ENCODE data around the gene ANK3. TPM values are rescaled to one million over a fixed set of nuclear protein-coding genes. Genes with fewer than 3 reads are reported as not detected.

The ANK3 gene
- total and polyA plus RNA-seq, 3 donors from 2014 or later: 23.5 to 39.9 (median 38.6) TPM

- Histone ChIP-seq H3K36me3 (ENCODE audit: low read depth, missing control alignments) (no peaks in the 10 kb centered on the region), H3K27me3 (no peaks in the 10 kb centered on the region), H3K4me3 (no peak overlapping the region), H3K4me1 (no peaks in the 10 kb centered on the region), H3K9me3 (no peaks in the 10 kb centered on the region), H3K27ac (no peak overlapping the region)
- no peak for DNase-seq
- TF ChIP-seq CTCF (IDR thresholded peaks at IDR 0.05): no peak
- intact Hi-C loops (cut with DNase I; ENCODE audit: low total_unique reads): no loop called here
- WGBS, 2 donors: 77 to 80% methylated on average over 3 of the region's 3 CpGs
Measured at GRCh38 chr10:60262647-60263126, 127.0 kb downstream of the ANK3 start.

- no peaks in the 10 kb centered on the region for H3K4me1 ChIP-seq
- no peaks in the 10 kb centered on the region for H3K36me3 ChIP-seq (ENCODE audit: low read depth, missing control alignments)
- no peak overlapping the region for H3K4me3 ChIP-seq
- no peak for TF ChIP-seq POLR2A (IDR thresholded peaks at IDR 0.05)
- TF ChIP-seq CTCF (IDR thresholded peaks at IDR 0.05): no peak
- no peaks in the 10 kb centered on the region for H3K27me3 ChIP-seq
- intact Hi-C loops (cut with DNase I; ENCODE audit: low total_unique reads): no loop called here
- H3K27ac ChIP-seq: no peak overlapping the region
- no peak for DNase-seq
- 81 to 87% methylated on average over 3 of the region's 3 CpGs for WGBS, 2 donors
- no peaks in the 10 kb centered on the region for H3K9me3 ChIP-seq
Measured at GRCh38 chr10:60260321-60260720, 129.4 kb downstream of the ANK3 start.

- no peak for TF ChIP-seq POLR2A (IDR thresholded peaks at IDR 0.05)
- no peak for TF ChIP-seq CTCF (IDR thresholded peaks at IDR 0.05)
- Histone ChIP-seq H3K4me3 (no peak overlapping the region), H3K36me3 (ENCODE audit: low read depth, missing control alignments) (no peaks in the 10 kb centered on the region), H3K9me3 (no peaks in the 10 kb centered on the region), H3K27ac (no peak overlapping the region), H3K4me1 (no peaks in the 10 kb centered on the region), H3K27me3 (no peaks in the 10 kb centered on the region)
- WGBS, 2 donors: 66 to 69% methylated on average over 2 of the region's 2 CpGs
- no peak for DNase-seq
- intact Hi-C loops (cut with DNase I; ENCODE audit: low total_unique reads): no loop called here
Measured at GRCh38 chr10:60258429-60258797, 131.3 kb downstream of the ANK3 start.

- TF ChIP-seq POLR2A (IDR thresholded peaks at IDR 0.05) (no peak), CTCF (IDR thresholded peaks at IDR 0.05) (no peak)
- intact Hi-C loops (cut with DNase I; ENCODE audit: low total_unique reads): no loop called here
- H3K4me3 ChIP-seq: no peak overlapping the region
- no peaks in the 10 kb centered on the region for H3K9me3 ChIP-seq
- H3K27me3 ChIP-seq: no peaks in the 10 kb centered on the region
- no peak for DNase-seq
- H3K4me1 ChIP-seq: no peaks in the 10 kb centered on the region
- no peak overlapping the region for H3K27ac ChIP-seq
- WGBS, 2 donors: 54 to 80% methylated on average over 3 of the region's 3 CpGs
- no peaks in the 10 kb centered on the region for H3K36me3 ChIP-seq (ENCODE audit: low read depth, missing control alignments)
Measured at GRCh38 chr10:60257767-60258428, 131.8 kb downstream of the ANK3 start.

- H3K9me3 ChIP-seq: no peaks in the 10 kb centered on the region
- TF ChIP-seq POLR2A (IDR thresholded peaks at IDR 0.05): no peak
- no peak for TF ChIP-seq CTCF (IDR thresholded peaks at IDR 0.05)
- H3K27me3 ChIP-seq: no peaks in the 10 kb centered on the region
- DNase-seq: no peak
- H3K4me1 ChIP-seq: no peaks in the 10 kb centered on the region
- H3K36me3 ChIP-seq (ENCODE audit: low read depth, missing control alignments): no peaks in the 10 kb centered on the region
- intact Hi-C loops (cut with DNase I; ENCODE audit: low total_unique reads): no loop called here
- no peak overlapping the region for H3K4me3 ChIP-seq
- H3K27ac ChIP-seq: no peak overlapping the region
Measured at GRCh38 chr10:60254776-60255175, 134.9 kb downstream of the ANK3 start.

Measured in testis (tissue), 3 donors.